LHCN-M2 (cell line): Measurements from ENCODE around the gene PPP4R1. TPM values are rescaled to one million over a fixed set of nuclear protein-coding genes. Genes with fewer than 3 reads are reported as not detected.
"Not testable (repeated sequence)": the region's sequence is repeated elsewhere in the genome, so short reads cannot be mapped to it uniquely, and the experiment has no call there.

Source experiments
- DNase-seq: peaks from one replicate; pipeline ENCODE4 v3.0.0-alpha.2; 2012; ENCODE audit warnings: low read depth
- total RNA-seq: library from RNA; depleted of rRNA; stranded (reverse); fragments of >200 nt; gene quantifications from 2 replicates; pipeline ENCODE4 v1.2.3, GENCODE V29; 2014

The PPP4R1 gene
- total RNA-seq, 1 experiment from 2014 or later = 109 TPM

GRCh38 chr18:9629709-9630108 is 15.3 kb upstream of the PPP4R1 start:
- no peak for DNase-seq

GRCh38 chr18:9628984-9629383 is 14.6 kb upstream of the PPP4R1 start:
- DNase-seq = no peak

DNA sequence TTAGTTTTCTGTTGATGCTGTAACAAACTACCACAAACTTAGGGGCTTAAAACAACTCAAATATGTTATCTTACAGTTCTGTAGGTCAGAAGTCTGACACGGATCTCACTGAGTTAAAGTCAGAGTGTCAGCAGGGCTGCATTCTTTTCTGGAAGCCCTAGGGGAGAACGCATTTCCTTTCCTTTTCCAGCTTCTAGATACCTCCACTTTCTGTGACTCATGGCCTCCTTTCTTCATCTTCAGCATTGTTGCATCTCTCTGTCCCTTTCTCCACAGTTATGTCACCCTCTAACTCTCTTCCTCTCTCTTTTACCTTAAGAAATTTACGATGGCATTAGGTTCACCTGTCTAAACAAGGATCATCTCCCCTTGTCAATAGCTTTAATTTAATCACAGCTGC is 13.3 kb upstream of the PPP4R1 start:
- no peak for DNase-seq

DNA sequence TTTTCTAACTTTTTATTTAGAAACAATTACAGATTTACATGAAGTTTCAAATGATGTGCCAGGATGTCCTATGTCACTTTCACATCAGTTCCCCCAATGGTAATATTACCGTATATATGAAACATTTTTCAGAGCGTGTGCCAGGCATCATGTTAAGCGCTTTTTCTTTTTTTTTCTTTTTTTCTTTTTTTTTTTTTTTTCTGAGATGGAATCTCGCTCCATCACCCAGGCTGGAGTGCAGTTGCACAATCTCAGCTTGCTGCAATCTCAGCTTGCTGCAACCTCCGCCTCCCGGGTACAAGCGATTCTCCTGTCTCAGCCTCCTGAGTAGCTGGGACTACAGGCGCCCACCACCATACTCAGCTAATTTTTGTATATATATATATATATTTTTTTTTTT is 5.6 kb upstream of the PPP4R1 start:
- DNase-seq = no peak

GRCh38 chr18:9619545-9619944 is 5.2 kb upstream of the PPP4R1 start:
- peak; percentile 57 for DNase-seq

DNA sequence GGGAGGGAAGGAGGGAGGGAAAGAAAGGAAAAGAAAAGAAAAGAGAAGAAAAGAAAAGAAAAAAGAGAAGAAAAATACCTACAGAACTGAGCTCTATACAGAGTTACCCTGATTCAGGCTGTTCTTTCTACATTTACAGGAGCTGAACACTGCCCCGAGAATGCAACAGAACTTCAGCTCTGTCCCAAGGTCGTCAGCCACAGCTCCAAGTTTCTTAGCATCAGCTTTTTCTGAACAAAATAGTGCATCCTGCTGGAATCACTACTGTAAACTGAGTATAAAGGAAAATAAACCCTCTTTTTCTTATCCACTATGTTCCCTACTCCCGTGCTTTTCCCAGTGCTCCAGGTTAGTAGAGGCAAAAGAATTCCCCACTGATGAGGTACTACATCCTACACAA is 4.7 kb upstream of the PPP4R1 start:
- DNase-seq = no peak

- peak; percentile 32 for DNase-seq
Observed at GRCh38 chr18:9617006-9617542, 2.7 kb upstream of the PPP4R1 start.

DNA sequence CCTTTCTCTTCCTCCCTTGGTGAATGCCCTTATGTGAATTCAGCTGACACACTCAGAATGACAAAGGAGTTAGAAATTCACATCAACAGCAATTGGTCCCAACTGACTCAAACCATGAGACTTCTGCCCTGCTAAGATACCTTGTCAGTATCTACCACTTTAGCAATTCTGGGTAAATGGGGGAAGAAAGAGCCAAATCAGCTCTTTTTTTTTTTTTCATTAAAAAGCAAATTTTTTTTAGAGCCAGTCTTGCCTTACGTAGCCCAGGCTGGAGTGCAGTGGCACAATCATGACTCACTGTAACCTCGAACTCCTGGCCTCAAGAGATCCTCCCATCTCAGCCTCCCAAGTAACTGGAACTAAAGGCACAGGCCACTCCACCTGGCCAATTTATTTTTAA is 1.7 kb upstream of the PPP4R1 start:
- DNase-seq = peak; percentile 56

- peak; percentile 22 for DNase-seq
Observed at GRCh38 chr18:9615280-9615797, 980 bp upstream of the PPP4R1 start.

GRCh38 chr18:9613550-9614400 is 584 bp downstream of the PPP4R1 start:
- DNase-seq = peak; percentile 58

DNA sequence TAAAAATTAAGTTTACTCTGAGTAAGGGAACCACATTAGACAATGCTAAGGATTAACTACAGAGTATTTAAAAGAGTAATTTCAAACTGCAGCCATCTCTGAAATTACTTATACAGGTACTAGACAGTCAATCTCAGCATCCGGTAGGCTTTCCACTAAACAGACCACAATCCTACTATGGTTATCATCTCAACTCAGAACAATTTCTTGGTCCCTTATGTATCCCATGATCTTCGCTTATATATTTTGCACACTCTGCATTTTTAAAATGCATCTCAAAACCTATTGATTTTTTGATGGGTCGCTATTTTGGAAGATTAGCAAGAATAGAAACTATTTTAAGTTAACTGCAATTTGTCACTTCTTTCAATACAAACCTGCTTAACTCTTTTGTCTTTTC is 1.4 kb downstream of the PPP4R1 start:
- no peak for DNase-seq

GRCh38 chr18:9612215-9612830 is 2.0 kb downstream of the PPP4R1 start:
- peak; percentile 47 for DNase-seq

DNA sequence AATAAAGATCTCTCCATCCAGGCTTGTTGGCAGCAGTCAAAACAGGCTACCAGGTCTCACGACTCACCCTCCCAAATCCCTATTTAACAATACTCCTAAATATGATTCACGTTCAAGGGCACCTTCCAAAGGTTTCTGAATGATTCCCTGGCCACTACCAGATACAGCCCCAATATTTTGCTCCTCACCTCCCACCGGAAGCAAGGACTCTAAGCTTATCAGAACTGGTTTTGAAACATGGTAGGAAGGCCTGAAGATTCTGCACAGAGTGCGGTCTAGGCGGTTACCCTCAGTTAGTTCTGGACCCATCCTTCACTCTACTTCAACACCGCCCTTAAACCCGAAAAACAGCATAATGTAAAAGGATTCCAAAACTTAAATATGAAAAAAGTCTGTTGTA is 5.2 kb downstream of the PPP4R1 start:
- DNase-seq = no peak

GRCh38 chr18:9608728-9609127 is 5.6 kb downstream of the PPP4R1 start:
- DNase-seq = no peak

DNA sequence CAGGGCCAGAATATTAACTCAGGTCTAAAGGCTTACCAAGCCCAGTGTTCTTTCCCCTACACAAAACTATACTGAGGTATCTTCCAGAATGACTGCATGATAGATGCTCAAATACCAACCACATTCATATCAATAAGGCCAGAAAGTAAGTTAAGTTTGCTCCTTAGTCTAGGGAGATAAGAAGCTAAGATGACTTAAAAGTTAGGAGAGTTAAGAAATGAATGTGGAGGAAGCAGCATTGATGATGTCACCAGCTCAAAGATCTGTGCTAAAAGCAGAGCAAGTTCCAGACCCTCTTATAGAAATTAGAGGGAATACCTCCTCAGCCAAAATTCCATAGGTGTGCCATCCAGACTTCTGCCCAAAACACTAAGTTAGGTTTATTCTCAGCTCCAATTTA is 6.1 kb downstream of the PPP4R1 start:
- no peak for DNase-seq

- not testable (repeated sequence) for DNase-seq
Observed at GRCh38 chr18:9607111-9607510, 7.2 kb downstream of the PPP4R1 start.

- DNase-seq = no peak
Observed at GRCh38 chr18:9606039-9606438, 8.3 kb downstream of the PPP4R1 start.

DNA sequence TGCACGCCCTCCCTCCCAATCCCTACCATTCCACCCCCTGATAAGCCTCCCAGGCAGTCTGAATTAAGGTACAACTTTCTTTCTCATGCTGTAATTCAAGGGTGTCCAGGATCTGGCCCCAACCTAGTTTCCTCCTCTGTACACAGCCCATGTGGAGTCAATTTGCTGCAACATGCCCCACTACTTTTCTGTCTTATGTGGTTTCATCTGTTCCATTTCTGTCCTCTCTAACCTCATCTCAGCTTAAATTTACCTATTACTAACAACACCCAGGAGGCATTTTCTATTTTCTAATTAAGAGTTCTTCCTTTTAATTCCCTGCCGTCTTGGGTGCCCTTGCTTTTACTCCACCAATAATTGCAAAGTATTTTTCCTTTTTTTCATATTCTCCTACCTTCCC is 10.0 kb downstream of the PPP4R1 start:
- no peak for DNase-seq

GRCh38 chr18:9599328-9599727 is 15.0 kb downstream of the PPP4R1 start:
- DNase-seq = no peak

- no peak for DNase-seq
Observed at GRCh38 chr18:9597609-9598008, 16.8 kb downstream of the PPP4R1 start.

DNA sequence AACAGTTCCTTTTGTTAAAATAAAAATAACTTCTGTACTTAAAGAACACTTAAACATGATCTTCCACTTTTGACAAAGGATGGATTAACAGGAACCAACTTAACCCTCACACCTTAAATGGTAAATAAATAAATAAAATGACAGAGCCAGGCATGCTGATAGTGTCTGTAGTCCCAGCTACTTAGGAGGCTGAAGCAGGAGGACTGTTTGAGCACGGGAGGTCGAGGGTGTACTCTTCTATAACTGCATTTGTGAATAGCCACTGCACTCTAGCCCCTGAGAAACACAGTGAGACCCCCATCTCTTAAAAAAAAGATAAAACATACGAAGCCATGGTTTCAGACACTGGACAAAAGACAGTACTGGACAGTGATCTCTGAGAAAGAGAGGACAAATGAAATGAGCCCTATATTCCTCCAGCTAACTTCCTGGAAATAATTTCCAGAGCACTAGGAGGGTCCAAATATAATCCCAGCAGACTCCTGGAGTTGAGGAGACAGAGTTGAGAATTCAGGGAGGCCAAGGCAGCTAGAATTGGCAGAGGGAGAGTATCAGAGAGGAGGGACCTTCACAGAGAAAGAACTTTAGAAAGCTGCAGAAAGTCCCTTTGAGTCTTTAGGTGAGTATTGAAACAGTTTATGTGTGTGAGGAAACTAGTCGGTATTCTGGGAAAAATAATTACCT is 17.4 kb downstream of the PPP4R1 start:
- DNase-seq = no peak

DNA sequence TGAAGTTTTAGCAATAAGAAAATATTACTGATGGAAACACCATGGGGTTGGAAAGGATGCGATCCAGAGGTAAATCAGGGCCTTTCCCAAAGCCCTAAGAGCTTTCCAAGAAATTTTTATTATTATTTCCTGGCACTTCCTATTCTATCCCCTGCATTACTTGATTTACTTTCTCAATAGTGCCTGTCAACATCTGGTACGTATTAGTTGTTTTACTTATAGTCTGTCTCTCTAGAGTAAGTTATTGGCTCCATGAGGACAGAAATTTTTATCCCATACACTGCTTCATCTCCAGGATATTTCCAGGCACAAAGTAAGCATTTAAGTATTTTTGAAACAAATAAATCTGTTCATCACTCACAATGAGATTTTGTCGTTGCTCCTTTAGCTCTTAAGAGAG is 18.1 kb downstream of the PPP4R1 start:
- no peak for DNase-seq
